Measurements from ENCODE around the gene DYNLT4. TPM values are rescaled to one million over a fixed set of nuclear protein-coding genes. Genes with fewer than 3 reads are reported as not detected.
A peak's percentile ranks its signal among the peaks of the same experiment; 100 is the strongest.

DYNLT4 gene
- total RNA-seq, 1 experiment from 2014 or later, result 0.54 TPM

DNA sequence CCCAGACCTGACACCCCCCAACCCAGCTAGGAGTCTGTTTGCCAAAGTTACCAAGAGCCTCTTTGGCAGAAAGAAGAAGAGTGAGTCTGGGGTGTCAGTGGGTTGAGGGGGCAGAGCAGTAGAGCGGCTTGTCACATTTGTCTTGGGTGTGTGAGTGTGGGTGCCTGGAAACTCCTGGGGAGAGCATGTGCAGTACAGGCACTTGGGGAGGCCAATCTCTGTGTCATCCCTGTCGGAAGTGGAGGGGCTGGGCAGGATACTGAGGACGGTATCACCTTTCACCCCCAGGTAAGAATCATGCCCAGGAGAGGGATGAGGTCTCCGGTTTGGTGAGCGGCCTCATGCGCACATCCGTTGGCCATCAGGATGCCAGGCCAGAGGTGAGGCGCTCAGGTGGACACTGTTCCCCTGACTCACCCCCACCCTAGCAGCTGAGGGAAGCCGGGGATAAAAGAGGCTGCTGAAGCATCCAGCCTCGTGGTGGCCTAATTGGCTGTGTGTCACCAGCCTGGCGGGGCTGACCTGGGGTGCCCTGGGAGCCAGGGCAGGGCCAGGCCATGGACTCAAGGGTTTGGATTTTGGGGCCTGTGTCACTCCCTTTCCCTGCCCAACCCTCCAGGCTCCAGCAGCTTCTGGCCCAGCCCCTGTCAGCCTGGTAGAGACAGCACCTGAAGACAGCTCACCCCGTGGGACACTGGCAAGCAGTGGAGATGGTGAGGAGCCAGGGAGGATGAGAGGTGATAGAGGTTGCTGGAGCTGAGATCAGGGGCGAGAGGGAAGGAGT lies 3.6 kb downstream of the DYNLT4 start:
- POLR2A ChIA-PET (ENCODE audit: low non-redundant PET), result no interaction called here
- H3K27ac ChIP-seq (ENCODE audit: low read depth, low read length, poor library complexity, severe bottlenecking), result peak overlapping the region; percentile 23
- H3K27me3 ChIP-seq (replicated peaks; ENCODE audit: insufficient read depth, low read depth, low read length, poor library complexity), result no peaks in the 10 kb centered on the region
- intact Hi-C loops (cut with micrococcal nuclease; ENCODE audit: unreplicated experiment), result loop anchor here (10.0 kb wide), 1 partner anchor 501 kb away; no protein-coding TSS in a partner anchor
- DNase-seq (ENCODE audit: low spot score), result no peak
- peaks cover 9% of the 10 kb centered on the region for H3K36me3 ChIP-seq (ENCODE audit: insufficient read depth, low read length, poor library complexity, severe bottlenecking)
- TF ChIP-seq CTCF (conservative IDR thresholded peaks at IDR 0.05; ENCODE audit: low read depth, low read length) (no peak), EZH2 (IDR thresholded peaks at IDR 0.05; ENCODE audit: borderline replicate concordance, low read depth, low read length, poor library complexity, severe bottlenecking) (no peak)
- H3K4me1 ChIP-seq (ENCODE audit: insufficient read depth, low read length, poor library complexity, severe bottlenecking), result peaks cover 24% of the 10 kb centered on the region
- BruUV-seq (replicated peaks), result no TSS peak
- no peaks in the 10 kb centered on the region for H3K9me3 ChIP-seq (ENCODE audit: low read depth, low read length, poor library complexity, severe bottlenecking)
- CTCF ChIA-PET, result no interaction called here
- H3K4me3 ChIP-seq (ENCODE audit: low read depth, low read length, poor library complexity, severe bottlenecking), result no peak overlapping the region

DNA sequence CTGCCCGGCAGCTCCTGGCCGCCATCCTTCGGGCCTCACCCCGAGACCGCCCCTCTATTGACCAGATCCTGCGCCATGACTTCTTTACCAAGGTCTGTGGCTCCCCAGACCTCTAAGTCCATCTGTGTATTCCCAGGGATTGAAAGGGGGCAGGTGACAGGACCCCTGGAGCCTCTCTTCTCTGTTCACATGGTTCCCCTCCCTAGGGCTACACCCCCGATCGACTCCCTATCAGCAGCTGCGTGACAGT lies 4.2 kb downstream of the DYNLT4 start:
- H3K27me3 ChIP-seq (replicated peaks; ENCODE audit: insufficient read depth, low read depth, low read length, poor library complexity), result no peaks in the 10 kb centered on the region
- no peak overlapping the region for H3K4me3 ChIP-seq (ENCODE audit: low read depth, low read length, poor library complexity, severe bottlenecking)
- TF ChIP-seq CTCF (conservative IDR thresholded peaks at IDR 0.05; ENCODE audit: low read depth, low read length), result no peak
- no peak for TF ChIP-seq EZH2 (IDR thresholded peaks at IDR 0.05; ENCODE audit: borderline replicate concordance, low read depth, low read length, poor library complexity, severe bottlenecking)
- intact Hi-C loops (cut with micrococcal nuclease; ENCODE audit: unreplicated experiment), result loop anchor here (10.0 kb wide), 1 partner anchor 502 kb away; no protein-coding TSS in a partner anchor
- H3K9me3 ChIP-seq (ENCODE audit: low read depth, low read length, poor library complexity, severe bottlenecking), result no peaks in the 10 kb centered on the region
- H3K27ac ChIP-seq (ENCODE audit: low read depth, low read length, poor library complexity, severe bottlenecking), result peak overlapping the region; percentile 23
- POLR2A ChIA-PET (ENCODE audit: low non-redundant PET), result no interaction called here
- peaks cover 19% of the 10 kb centered on the region for H3K4me1 ChIP-seq (ENCODE audit: insufficient read depth, low read length, poor library complexity, severe bottlenecking)
- peaks cover 9% of the 10 kb centered on the region for H3K36me3 ChIP-seq (ENCODE audit: insufficient read depth, low read length, poor library complexity, severe bottlenecking)
- CTCF ChIA-PET, result no interaction called here
- BruUV-seq (replicated peaks), result no TSS peak
- no peak for DNase-seq (ENCODE audit: low spot score)

GRCh38 chr1:44802306-44803061 lies 4.7 kb downstream of the DYNLT4 start:
- Histone ChIP-seq H3K4me1 (ENCODE audit: insufficient read depth, low read length, poor library complexity, severe bottlenecking) (peaks cover 14% of the 10 kb centered on the region), H3K27me3 (replicated peaks; ENCODE audit: insufficient read depth, low read depth, low read length, poor library complexity) (no peaks in the 10 kb centered on the region), H3K9me3 (ENCODE audit: low read depth, low read length, poor library complexity, severe bottlenecking) (no peaks in the 10 kb centered on the region), H3K27ac (ENCODE audit: low read depth, low read length, poor library complexity, severe bottlenecking) (no peak overlapping the region), H3K4me3 (ENCODE audit: low read depth, low read length, poor library complexity, severe bottlenecking) (no peak overlapping the region), H3K36me3 (ENCODE audit: insufficient read depth, low read length, poor library complexity, severe bottlenecking) (peaks cover 9% of the 10 kb centered on the region)
- BruUV-seq (replicated peaks), result no TSS peak
- ChIA-PET CTCF (no interaction called here), POLR2A (ENCODE audit: low non-redundant PET) (no interaction called here)
- no peak for DNase-seq (ENCODE audit: low spot score)
- no peak for TF ChIP-seq EZH2 (IDR thresholded peaks at IDR 0.05; ENCODE audit: borderline replicate concordance, low read depth, low read length, poor library complexity, severe bottlenecking)
- TF ChIP-seq CTCF (conservative IDR thresholded peaks at IDR 0.05; ENCODE audit: low read depth, low read length), result no peak
- intact Hi-C loops (cut with micrococcal nuclease; ENCODE audit: unreplicated experiment), result loop anchor here (10.0 kb wide), 1 partner anchor 502 kb away; no protein-coding TSS in a partner anchor
